ENCODE results near the gene GABBR2.

DNA sequence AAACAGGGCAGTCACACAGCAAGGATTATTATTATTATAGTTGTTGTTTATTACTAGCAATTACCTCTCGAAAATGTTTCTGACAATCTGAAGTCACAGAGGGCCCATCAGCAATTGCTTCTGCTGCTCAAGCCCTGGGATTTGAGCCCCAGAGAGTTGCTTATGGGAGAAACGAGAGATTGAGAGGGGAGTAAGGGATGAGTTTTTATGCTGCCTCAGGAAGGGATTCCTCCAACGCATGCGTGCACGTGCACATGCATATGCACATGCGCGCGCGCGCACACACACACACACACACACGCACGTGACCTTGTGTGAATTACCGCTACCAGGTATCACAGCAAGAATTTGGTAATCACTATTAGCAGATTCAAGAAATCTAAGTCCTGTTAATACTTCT, 264.1 kb downstream of the GABBR2 start:
- TF ChIP-seq RFX5 (IDR thresholded peaks at IDR 0.05; ENCODE audit: borderline replicate concordance, low read depth, low read length) (no peak), CTCF (IDR thresholded peaks at IDR 0.05; ENCODE audit: control extremely low read depth in 1 of 3, insufficient read depth in 1 of 3, low read depth in 1 of 3, low read length in 3 of 3) (no peak), ZNF274 (IDR thresholded peaks at IDR 0.05; ENCODE audit: borderline replicate concordance, extremely low read depth, low read length) (no peak), POLR2A (IDR thresholded peaks at IDR 0.05; ENCODE audit: control extremely low read depth in 1 of 2, low read depth in 2 of 2, low read length in 2 of 2) (no peak), KDM1A (IDR thresholded peaks at IDR 0.05; ENCODE audit: borderline replicate concordance, low read length) (no peak), SUZ12 (IDR thresholded peaks at IDR 0.05; ENCODE audit: low read length) (no peak), JUND (IDR thresholded peaks at IDR 0.05; ENCODE audit: low read length) (no peak), POLR2AphosphoS5 (IDR thresholded peaks at IDR 0.05; ENCODE audit: low read depth, low read length) (no peak), HDAC2 (IDR thresholded peaks at IDR 0.05; ENCODE audit: borderline replicate concordance in 1 of 2, low read depth in 2 of 2, low read length in 2 of 2) (no peak), YY1 (IDR thresholded peaks at IDR 0.05; ENCODE audit: low read depth, low read length) (no peak), BRCA1 (IDR thresholded peaks at IDR 0.05; ENCODE audit: low read depth, low read length) (no peak), TEAD4 (IDR thresholded peaks at IDR 0.05; ENCODE audit: low read depth, low read length) (no peak)
- TF ChIP-seq, protein P1, sequence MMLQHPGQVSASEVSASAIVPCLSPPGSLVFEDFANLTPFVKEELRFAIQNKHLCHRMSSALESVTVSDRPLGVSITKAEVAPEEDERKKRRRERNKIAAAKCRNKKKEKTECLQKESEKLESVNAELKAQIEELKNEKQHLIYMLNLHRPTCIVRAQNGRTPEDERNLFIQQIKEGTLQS (IDR thresholded peaks at IDR 0.05; ENCODE audit: insufficient read depth, low read depth, low read length): no peak

Measured in H1 (cell line).